ENCODE data around the gene NCF2.

GRCh38 chr1:183586926-183587325 is 3.3 kb downstream of the NCF2 start:
- TF ChIP-seq, protein P1, sequence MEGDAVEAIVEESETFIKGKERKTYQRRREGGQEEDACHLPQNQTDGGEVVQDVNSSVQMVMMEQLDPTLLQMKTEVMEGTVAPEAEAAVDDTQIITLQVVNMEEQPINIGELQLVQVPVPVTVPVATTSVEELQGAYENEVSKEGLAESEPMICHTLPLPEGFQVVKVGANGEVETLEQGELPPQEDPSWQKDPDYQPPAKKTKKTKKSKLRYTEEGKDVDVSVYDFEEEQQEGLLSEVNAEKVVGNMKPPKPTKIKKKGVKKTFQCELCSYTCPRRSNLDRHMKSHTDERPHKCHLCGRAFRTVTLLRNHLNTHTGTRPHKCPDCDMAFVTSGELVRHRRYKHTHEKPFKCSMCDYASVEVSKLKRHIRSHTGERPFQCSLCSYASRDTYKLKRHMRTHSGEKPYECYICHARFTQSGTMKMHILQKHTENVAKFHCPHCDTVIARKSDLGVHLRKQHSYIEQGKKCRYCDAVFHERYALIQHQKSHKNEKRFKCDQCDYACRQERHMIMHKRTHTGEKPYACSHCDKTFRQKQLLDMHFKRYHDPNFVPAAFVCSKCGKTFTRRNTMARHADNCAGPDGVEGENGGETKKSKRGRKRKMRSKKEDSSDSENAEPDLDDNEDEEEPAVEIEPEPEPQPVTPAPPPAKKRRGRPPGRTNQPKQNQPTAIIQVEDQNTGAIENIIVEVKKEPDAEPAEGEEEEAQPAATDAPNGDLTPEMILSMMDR (conservative IDR thresholded peaks at IDR 0.05; ENCODE audit: low read depth, low read length), result no peak
- TF ChIP-seq EZH2 (IDR thresholded peaks at IDR 0.05; ENCODE audit: borderline replicate concordance, low read depth, low read length, poor library complexity, severe bottlenecking), result no peak

Measured in A673 (cell line).